ENCODE results near the gene PUSL1.

Gene PUSL1

DNA sequence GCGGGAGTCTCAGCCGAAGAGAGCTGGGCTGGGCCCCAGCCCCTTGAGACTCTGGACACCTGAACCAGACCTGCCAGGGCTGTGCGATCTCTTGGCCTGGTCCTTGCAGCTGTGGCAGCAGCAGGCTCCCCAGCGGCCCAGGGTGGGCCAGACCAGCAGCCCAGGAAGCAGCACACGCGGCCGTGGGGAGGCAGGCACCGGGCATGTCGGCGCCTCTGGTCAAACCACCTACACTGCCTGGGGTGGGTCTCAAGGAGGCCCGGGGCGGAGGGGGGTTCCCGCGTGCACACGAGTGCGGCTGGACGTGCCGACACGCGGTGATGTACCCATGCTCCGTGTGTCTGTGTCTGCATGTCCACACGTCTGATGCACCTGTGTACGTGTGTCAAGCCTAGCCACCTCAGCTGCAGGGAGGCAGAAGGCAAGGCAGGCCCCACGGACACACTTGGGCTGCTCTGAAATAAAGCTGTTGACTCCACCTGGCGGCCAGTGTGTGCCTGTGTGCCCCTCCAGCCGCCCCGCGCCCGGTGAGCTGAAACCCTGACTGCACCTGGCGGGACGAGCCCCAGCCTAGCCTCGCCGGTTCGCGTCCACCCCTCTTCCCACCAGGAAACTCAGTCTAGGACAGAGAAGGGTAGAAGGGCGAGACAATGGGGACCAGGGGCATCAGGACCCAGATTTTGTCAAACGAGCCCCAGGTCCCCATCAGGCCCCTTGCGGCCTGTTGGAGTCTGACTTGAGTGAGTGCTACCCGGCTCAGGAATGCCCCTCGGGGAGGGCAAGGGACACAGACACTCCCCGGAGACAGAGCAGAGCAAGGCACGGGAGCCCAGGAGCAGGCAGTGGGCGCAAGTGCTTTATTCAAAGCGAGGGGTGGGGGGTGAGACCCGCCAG, 16.6 kb upstream of the PUSL1 start (continued):
- 0 out of 2 replicates have a peak, but pooled peaks have one; percentile 12 for TF ChIP-seq REST (tag by site-specific recombination; IDR thresholded peaks at IDR 0.05)
- peak; percentile 60; the same call in 1 of the 2 replicates for TF ChIP-seq ZBTB7A (tag by site-specific recombination; IDR thresholded peaks at IDR 0.05; ENCODE audit: low read depth)
- TF ChIP-seq ZNF354C (tag by site-specific recombination; IDR thresholded peaks at IDR 0.05; ENCODE audit: borderline replicate concordance, low read depth): no peak
- peak; percentile 84 for TF ChIP-seq ZNF501 (tag by site-specific recombination; IDR thresholded peaks at IDR 0.05)
- TF ChIP-seq ZNF449 (tag by site-specific recombination; IDR thresholded peaks at IDR 0.05): no peak
- peak; percentile 62 for TF ChIP-seq GLIS2 (tag by site-specific recombination; IDR thresholded peaks at IDR 0.05)
- TF ChIP-seq, protein P1, sequence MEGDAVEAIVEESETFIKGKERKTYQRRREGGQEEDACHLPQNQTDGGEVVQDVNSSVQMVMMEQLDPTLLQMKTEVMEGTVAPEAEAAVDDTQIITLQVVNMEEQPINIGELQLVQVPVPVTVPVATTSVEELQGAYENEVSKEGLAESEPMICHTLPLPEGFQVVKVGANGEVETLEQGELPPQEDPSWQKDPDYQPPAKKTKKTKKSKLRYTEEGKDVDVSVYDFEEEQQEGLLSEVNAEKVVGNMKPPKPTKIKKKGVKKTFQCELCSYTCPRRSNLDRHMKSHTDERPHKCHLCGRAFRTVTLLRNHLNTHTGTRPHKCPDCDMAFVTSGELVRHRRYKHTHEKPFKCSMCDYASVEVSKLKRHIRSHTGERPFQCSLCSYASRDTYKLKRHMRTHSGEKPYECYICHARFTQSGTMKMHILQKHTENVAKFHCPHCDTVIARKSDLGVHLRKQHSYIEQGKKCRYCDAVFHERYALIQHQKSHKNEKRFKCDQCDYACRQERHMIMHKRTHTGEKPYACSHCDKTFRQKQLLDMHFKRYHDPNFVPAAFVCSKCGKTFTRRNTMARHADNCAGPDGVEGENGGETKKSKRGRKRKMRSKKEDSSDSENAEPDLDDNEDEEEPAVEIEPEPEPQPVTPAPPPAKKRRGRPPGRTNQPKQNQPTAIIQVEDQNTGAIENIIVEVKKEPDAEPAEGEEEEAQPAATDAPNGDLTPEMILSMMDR (tag by site-specific recombination; IDR thresholded peaks at IDR 0.05): peak; percentile 91
- no peak; the same call in 1 of the 2 replicates for TF ChIP-seq ZFP69B (tag by site-specific recombination; IDR thresholded peaks at IDR 0.05)
- TF ChIP-seq, protein P2, sequence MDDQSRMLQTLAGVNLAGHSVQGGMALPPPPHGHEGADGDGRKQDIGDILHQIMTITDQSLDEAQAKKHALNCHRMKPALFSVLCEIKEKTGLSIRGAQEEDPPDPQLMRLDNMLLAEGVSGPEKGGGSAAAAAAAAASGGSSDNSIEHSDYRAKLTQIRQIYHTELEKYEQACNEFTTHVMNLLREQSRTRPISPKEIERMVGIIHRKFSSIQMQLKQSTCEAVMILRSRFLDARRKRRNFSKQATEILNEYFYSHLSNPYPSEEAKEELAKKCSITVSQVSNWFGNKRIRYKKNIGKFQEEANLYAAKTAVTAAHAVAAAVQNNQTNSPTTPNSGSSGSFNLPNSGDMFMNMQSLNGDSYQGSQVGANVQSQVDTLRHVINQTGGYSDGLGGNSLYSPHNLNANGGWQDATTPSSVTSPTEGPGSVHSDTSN (CRISPR knock-in tag; IDR thresholded peaks at IDR 0.05): no peak
- peak; percentile 94 for TF ChIP-seq ZNF2 (tag by site-specific recombination; IDR thresholded peaks at IDR 0.05)
- TF ChIP-seq ZNF677 (tag by site-specific recombination; IDR thresholded peaks at IDR 0.05): no peak
- TF ChIP-seq ZIC2 (tag by site-specific recombination; IDR thresholded peaks at IDR 0.05): 0 out of 2 replicates have a peak, but pooled peaks have one; percentile 7
- TF ChIP-seq, protein P3, sequence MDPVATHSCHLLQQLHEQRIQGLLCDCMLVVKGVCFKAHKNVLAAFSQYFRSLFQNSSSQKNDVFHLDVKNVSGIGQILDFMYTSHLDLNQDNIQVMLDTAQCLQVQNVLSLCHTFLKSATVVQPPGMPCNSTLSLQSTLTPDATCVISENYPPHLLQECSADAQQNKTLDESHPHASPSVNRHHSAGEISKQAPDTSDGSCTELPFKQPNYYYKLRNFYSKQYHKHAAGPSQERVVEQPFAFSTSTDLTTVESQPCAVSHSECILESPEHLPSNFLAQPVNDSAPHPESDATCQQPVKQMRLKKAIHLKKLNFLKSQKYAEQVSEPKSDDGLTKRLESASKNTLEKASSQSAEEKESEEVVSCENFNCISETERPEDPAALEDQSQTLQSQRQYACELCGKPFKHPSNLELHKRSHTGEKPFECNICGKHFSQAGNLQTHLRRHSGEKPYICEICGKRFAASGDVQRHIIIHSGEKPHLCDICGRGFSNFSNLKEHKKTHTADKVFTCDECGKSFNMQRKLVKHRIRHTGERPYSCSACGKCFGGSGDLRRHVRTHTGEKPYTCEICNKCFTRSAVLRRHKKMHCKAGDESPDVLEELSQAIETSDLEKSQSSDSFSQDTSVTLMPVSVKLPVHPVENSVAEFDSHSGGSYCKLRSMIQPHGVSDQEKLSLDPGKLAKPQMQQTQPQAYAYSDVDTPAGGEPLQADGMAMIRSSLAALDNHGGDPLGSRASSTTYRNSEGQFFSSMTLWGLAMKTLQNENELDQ (tag by site-specific recombination; IDR thresholded peaks at IDR 0.05; ENCODE audit: low read depth): no peak
- peak; percentile 41; the same call in 1 of the 2 replicates for TF ChIP-seq ZBTB8A (tag by site-specific recombination; IDR thresholded peaks at IDR 0.05)
- TF ChIP-seq, protein P4, sequence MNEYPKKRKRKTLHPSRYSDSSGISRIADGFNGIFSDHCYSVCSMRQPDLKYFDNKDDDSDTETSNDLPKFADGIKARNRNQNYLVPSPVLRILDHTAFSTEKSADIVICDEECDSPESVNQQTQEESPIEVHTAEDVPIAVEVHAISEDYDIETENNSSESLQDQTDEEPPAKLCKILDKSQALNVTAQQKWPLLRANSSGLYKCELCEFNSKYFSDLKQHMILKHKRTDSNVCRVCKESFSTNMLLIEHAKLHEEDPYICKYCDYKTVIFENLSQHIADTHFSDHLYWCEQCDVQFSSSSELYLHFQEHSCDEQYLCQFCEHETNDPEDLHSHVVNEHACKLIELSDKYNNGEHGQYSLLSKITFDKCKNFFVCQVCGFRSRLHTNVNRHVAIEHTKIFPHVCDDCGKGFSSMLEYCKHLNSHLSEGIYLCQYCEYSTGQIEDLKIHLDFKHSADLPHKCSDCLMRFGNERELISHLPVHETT (tag by site-specific recombination; IDR thresholded peaks at IDR 0.05): peak; percentile 38; the same call in 1 of the 2 replicates
- peak; percentile 26; the same call in 1 of the 2 replicates for TF ChIP-seq SCRT2 (tag by site-specific recombination; IDR thresholded peaks at IDR 0.05)
- no peak for TF ChIP-seq HOXA7 (CRISPR knock-in tag; IDR thresholded peaks at IDR 0.05; ENCODE audit: borderline replicate concordance)
- TF ChIP-seq ZNF544 (tag by site-specific recombination; IDR thresholded peaks at IDR 0.05): no peak
- TF ChIP-seq OSR2 (tag by site-specific recombination; IDR thresholded peaks at IDR 0.05): no peak
- peak; percentile 36; the same call in 1 of the 2 replicates for TF ChIP-seq HIC1 (tag by site-specific recombination; IDR thresholded peaks at IDR 0.05)
- no peak for TF ChIP-seq ZNF521 (tag by site-specific recombination; IDR thresholded peaks at IDR 0.05)

Measured in HEK293 (cell line).